Endodermal cell (in vitro differentiated cells): ENCODE data around the gene NFAT5. TPM values are rescaled to one million over a fixed set of nuclear protein-coding genes. Genes with fewer than 3 reads are reported as not detected.

Source experiments
- DNase-seq: peaks from one replicate; pipeline ENCODE4 v3.0.0-alpha.2; 2017
- H3K27ac ChIP-seq: 2 replicates; pipeline ENCODE4 v1.5.1; 2013; ENCODE audit warnings: mild to moderate bottlenecking, low read depth, low read length, moderate library complexity
- H3K27me3 ChIP-seq: 2 replicates; pipeline ENCODE4 v1.6.1; 2013; ENCODE audit warnings: mild to moderate bottlenecking, low read length, moderate library complexity; ENCODE audit not compliant: insufficient read depth, control insufficient read depth, poor library complexity, severe bottlenecking
- H3K36me3 ChIP-seq: 2 replicates; pipeline ENCODE4 v1.7.0; 2013; ENCODE audit warnings: mild to moderate bottlenecking, low read length, moderate library complexity; ENCODE audit not compliant: control insufficient read depth, insufficient read depth
- H3K4me1 ChIP-seq: one replicate; pipeline ENCODE4 v1.7.0; 2013; ENCODE audit warnings: low read length; ENCODE audit not compliant: control insufficient read depth, insufficient read depth
- H3K4me3 ChIP-seq: 2 replicates; pipeline ENCODE4 v1.5.1; 2013; ENCODE audit warnings: mild to moderate bottlenecking, low read length, moderate library complexity
- H3K9ac ChIP-seq: 2 replicates; pipeline ENCODE4 v1.6.1; 2013; ENCODE audit warnings: mild to moderate bottlenecking, low read length, moderate library complexity; ENCODE audit not compliant: poor library complexity, severe bottlenecking; ENCODE audit errors: extremely low read depth
- H3K9me3 ChIP-seq: 2 replicates; pipeline ENCODE4 v1.6.1; 2013; ENCODE audit warnings: mild to moderate bottlenecking, low read length, moderate library complexity; ENCODE audit not compliant: control insufficient read depth
- H3K27ac Mint-ChIP-seq: 2 replicates; pipeline ENCODE4 v1.8.0; 2020; ENCODE audit warnings: mixed read lengths
- H3K27me3 Mint-ChIP-seq: 2 replicates; pipeline ENCODE4 v1.8.0; 2021; ENCODE audit warnings: mild to moderate bottlenecking, mixed read lengths; ENCODE audit not compliant: insufficient read depth
- H3K36me3 Mint-ChIP-seq: 2 replicates; pipeline ENCODE4 v1.8.0; 2020; ENCODE audit warnings: low read depth, mixed read lengths
- H3K4me1 Mint-ChIP-seq: 2 replicates; pipeline ENCODE4 v1.8.0; 2020; ENCODE audit warnings: mixed read lengths
- H3K4me3 Mint-ChIP-seq: 2 replicates; pipeline ENCODE4 v1.8.0; 2020; ENCODE audit warnings: mild to moderate bottlenecking, moderate library complexity, mixed read lengths
- H3K9me3 Mint-ChIP-seq: 2 replicates; pipeline ENCODE4 v1.8.0; 2020; ENCODE audit warnings: mild to moderate bottlenecking, mixed read lengths
- WGBS, 2 experiments: methylation state at CpG; one replicate each; pipeline versions ENCODE4 v1.1.5 to v1.1.7; 2013; ENCODE audit warnings: missing lambda C conversion rate in 2 of 2, mixed read lengths in 1 of 2; ENCODE audit not compliant: insufficient coverage in 1 of 2, insufficient read length in 1 of 2; 5-methylcytosine and 5-hydroxymethylcytosine counted together
- total RNA-seq, 2 donors: library from RNA; stranded (reverse); fragmentation: NEBNext Ultra II Directional in 1 of 2; extraction: Animal tissue kit (Norgen Biotek cat#: 25700) in 1 of 2; gene quantifications; 2 replicates in 1 of 2; 3 replicates in 1 of 2; pipeline ENCODE4 v1.2.1, GENCODE V29; 2021
- TF ChIP-seq, protein P1 (sequence below): fragments of 200-600 bp; sonication (generic); conservative IDR thresholded peaks from 2 replicates; pipeline ENCODE4 v1.5.0; 2021; ENCODE audit warnings: antibody characterized with exemption, mild to moderate bottlenecking

The NFAT5 gene
- total RNA-seq, 2 donors from 2014 or later: 38.8 to 40.3 TPM

GRCh38 chr16:69718111-69718764 lies 152.5 kb downstream of the NFAT5 start:
- Histone ChIP-seq H3K27me3 (no peaks in the 10 kb centered on the region), H3K27ac (no peak overlapping the region), H3K4me1 (no peaks in the 10 kb centered on the region), H3K36me3 (peaks cover 5% of the 10 kb centered on the region), H3K9ac (no peak overlapping the region), H3K9me3 (no peaks in the 10 kb centered on the region), H3K4me3 (no peak overlapping the region)
- DNase-seq: no peak
- WGBS, 2 experiments: 94% methylated on average over 3 to 10 of the region's 10 CpGs
- Mint-ChIP-seq H3K27ac (peak overlapping the region; percentile 16), H3K36me3 (peaks cover 63% of the 10 kb centered on the region), H3K4me3 (no peak overlapping the region), H3K27me3 (no peaks in the 10 kb centered on the region), H3K9me3 (no peaks in the 10 kb centered on the region), H3K4me1 (peaks cover 7% of the 10 kb centered on the region)
- TF ChIP-seq, protein P1, sequence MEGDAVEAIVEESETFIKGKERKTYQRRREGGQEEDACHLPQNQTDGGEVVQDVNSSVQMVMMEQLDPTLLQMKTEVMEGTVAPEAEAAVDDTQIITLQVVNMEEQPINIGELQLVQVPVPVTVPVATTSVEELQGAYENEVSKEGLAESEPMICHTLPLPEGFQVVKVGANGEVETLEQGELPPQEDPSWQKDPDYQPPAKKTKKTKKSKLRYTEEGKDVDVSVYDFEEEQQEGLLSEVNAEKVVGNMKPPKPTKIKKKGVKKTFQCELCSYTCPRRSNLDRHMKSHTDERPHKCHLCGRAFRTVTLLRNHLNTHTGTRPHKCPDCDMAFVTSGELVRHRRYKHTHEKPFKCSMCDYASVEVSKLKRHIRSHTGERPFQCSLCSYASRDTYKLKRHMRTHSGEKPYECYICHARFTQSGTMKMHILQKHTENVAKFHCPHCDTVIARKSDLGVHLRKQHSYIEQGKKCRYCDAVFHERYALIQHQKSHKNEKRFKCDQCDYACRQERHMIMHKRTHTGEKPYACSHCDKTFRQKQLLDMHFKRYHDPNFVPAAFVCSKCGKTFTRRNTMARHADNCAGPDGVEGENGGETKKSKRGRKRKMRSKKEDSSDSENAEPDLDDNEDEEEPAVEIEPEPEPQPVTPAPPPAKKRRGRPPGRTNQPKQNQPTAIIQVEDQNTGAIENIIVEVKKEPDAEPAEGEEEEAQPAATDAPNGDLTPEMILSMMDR: no peak

DNA sequence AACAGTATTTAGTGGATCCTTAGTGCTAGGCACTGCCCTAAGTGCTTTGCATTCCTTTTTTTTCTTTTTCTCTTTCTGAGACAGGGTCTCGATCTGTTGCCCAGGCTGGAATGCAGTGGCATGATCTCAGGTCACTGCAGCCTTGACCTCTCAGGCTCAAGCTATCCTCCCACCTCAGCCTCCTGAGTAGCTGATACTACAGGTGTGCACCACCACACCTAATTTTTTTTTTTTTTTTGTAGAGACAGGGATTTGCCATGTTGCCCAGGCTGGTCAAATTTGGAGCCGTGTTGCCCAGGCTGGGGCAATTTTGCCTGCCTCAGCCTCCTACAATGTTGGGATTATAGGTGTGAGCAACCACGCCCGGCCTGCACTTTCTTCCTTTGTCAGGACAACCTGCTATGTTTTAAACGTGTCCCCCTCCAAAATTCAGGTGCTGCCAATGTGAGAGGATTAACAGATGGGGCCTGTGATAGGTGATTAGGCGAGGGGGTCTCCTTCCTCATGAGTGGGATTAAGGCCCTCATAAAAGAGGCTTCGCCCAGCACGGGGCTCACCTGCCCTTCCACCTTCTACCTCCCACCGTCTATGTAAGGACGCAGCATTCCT lies 155.2 kb downstream of the NFAT5 start:
- peaks cover 17% of the 10 kb centered on the region for H3K4me1 Mint-ChIP-seq
- WGBS, 2 experiments: 94 to 98% methylated on average over 7 to 10 of the region's 10 CpGs
- peaks cover 48% of the 10 kb centered on the region for H3K36me3 Mint-ChIP-seq
- H3K9me3 Mint-ChIP-seq: no peaks in the 10 kb centered on the region
- H3K4me3 Mint-ChIP-seq: no peak overlapping the region
- H3K4me3 ChIP-seq: no peak overlapping the region
- no peaks in the 10 kb centered on the region for H3K27me3 Mint-ChIP-seq
- TF ChIP-seq, protein P1: no peak
- no peak overlapping the region for H3K27ac ChIP-seq
- H3K27ac Mint-ChIP-seq: no peak overlapping the region
- no peaks in the 10 kb centered on the region for H3K9me3 ChIP-seq
- no peak overlapping the region for H3K9ac ChIP-seq
- DNase-seq: no peak
- peaks cover 4% of the 10 kb centered on the region for H3K36me3 ChIP-seq
- no peaks in the 10 kb centered on the region for H3K27me3 ChIP-seq
- peaks cover 2% of the 10 kb centered on the region for H3K4me1 ChIP-seq

- Mint-ChIP-seq H3K27me3 (no peaks in the 10 kb centered on the region), H3K9me3 (no peaks in the 10 kb centered on the region), H3K4me3 (no peak overlapping the region), H3K36me3 (peaks cover 46% of the 10 kb centered on the region), H3K4me1 (peaks cover 17% of the 10 kb centered on the region), H3K27ac (no peak overlapping the region)
- Histone ChIP-seq H3K27me3 (no peaks in the 10 kb centered on the region), H3K4me1 (peaks cover 2% of the 10 kb centered on the region), H3K27ac (no peak overlapping the region), H3K9me3 (no peaks in the 10 kb centered on the region), H3K4me3 (no peak overlapping the region), H3K36me3 (peaks cover 2% of the 10 kb centered on the region), H3K9ac (no peak overlapping the region)
- DNase-seq: no peak
- 87 to 98% methylated on average over 5 to 6 of the region's 6 CpGs for WGBS, 2 experiments
- TF ChIP-seq, protein P1: no peak
Observed at GRCh38 chr16:69721441-69721957, 155.7 kb downstream of the NFAT5 start.
